Calu3 (cell line): Measurements from ENCODE around the gene MAGI1. TPM values are rescaled to one million over a fixed set of nuclear protein-coding genes. Genes with fewer than 3 reads are reported as not detected.

Experiments used
- BruUV-seq: library from RNA; stranded (reverse); fragments of 400-500 nt; replicated peaks from 2 replicates; lab custom pipeline; 2021; lab: Mats Ljungman, UMichigan
- CTCF ChIA-PET: fragments of 300-600 bp; sonication (Branson Sonifier 250); formaldehyde crosslinking; loops from one replicate; lab custom pipeline; 2022; ENCODE audit warnings: antibody characterized with exemption; lab: Charles Lee
- DNase-seq: peaks from one replicate; pipeline ENCODE4 v3.0.0; 2022
- H3K27ac Mint-ChIP-seq: one replicate; pipeline ENCODE4 v1.8.0; 2022; ENCODE audit warnings: mixed read lengths; ENCODE audit not compliant: unreplicated experiment
- H3K27me3 Mint-ChIP-seq: one replicate; pipeline ENCODE4 v1.8.0; 2022; ENCODE audit warnings: mixed read lengths; ENCODE audit not compliant: unreplicated experiment
- H3K36me3 Mint-ChIP-seq: one replicate; pipeline ENCODE4 v1.8.0; 2022; ENCODE audit warnings: mild to moderate bottlenecking, moderate library complexity, mixed read lengths; ENCODE audit not compliant: insufficient read depth, unreplicated experiment
- H3K4me1 Mint-ChIP-seq: one replicate; pipeline ENCODE4 v1.8.0; 2022; ENCODE audit warnings: mild to moderate bottlenecking, low read depth, mixed read lengths; ENCODE audit not compliant: unreplicated experiment
- H3K4me3 Mint-ChIP-seq: one replicate; pipeline ENCODE4 v1.8.0; 2022; ENCODE audit warnings: mild to moderate bottlenecking, low read depth, moderate library complexity, mixed read lengths; ENCODE audit not compliant: unreplicated experiment
- H3K9me3 Mint-ChIP-seq: one replicate; pipeline ENCODE4 v1.8.0; 2022; ENCODE audit warnings: low read depth, mixed read lengths; ENCODE audit not compliant: unreplicated experiment
- CTCF ChIP-seq: fragments of 200-600 bp; IDR thresholded peaks from one replicate; pipeline ENCODE4 v1.8.0; 2022; ENCODE audit warnings: antibody characterized with exemption; ENCODE audit not compliant: unreplicated experiment
- intact Hi-C: fragments of 100-400 bp; cut with micrococcal nuclease; formaldehyde crosslinking; loops from one replicate; pipeline ENCODE4 v1.10.0; 2022; ENCODE audit not compliant: unreplicated experiment
- total RNA-seq: library from RNA; stranded (reverse); gene quantifications from 2 replicates; pipeline ENCODE4 v1.2.3, GENCODE V29; 2022

The MAGI1 gene
- total RNA-seq, 1 experiment from 2014 or later: 76.4 TPM

GRCh38 chr3:65659396-65659795 lies 379.3 kb downstream of the MAGI1 start:
- Mint-ChIP-seq H3K27me3 (no peaks in the 10 kb centered on the region), H3K4me3 (no peak overlapping the region), H3K4me1 (no peaks in the 10 kb centered on the region), H3K27ac (no peak overlapping the region), H3K36me3 (no peaks in the 10 kb centered on the region), H3K9me3 (no peaks in the 10 kb centered on the region)
- intact Hi-C loops: no loop called here
- CTCF ChIA-PET: no interaction called here
- no TSS peak for BruUV-seq
- no peak for TF ChIP-seq CTCF
- DNase-seq: no peak

GRCh38 chr3:65658401-65658800 lies 380.3 kb downstream of the MAGI1 start:
- Mint-ChIP-seq H3K27me3 (no peaks in the 10 kb centered on the region), H3K9me3 (no peaks in the 10 kb centered on the region), H3K27ac (no peak overlapping the region), H3K4me3 (no peak overlapping the region), H3K36me3 (no peaks in the 10 kb centered on the region), H3K4me1 (no peaks in the 10 kb centered on the region)
- TF ChIP-seq CTCF: no peak
- CTCF ChIA-PET: no interaction called here
- intact Hi-C loops: no loop called here
- DNase-seq: no peak
- BruUV-seq: no TSS peak

- CTCF ChIA-PET: interaction anchor here (1.3 kb wide), 1 partner anchor 12 kb away, joined by 3 read pairs; no protein-coding TSS in a partner anchor
- no peak overlapping the region for H3K4me3 Mint-ChIP-seq
- no peak for TF ChIP-seq CTCF
- intact Hi-C loops: no loop called here
- no peaks in the 10 kb centered on the region for H3K4me1 Mint-ChIP-seq
- H3K36me3 Mint-ChIP-seq: no peaks in the 10 kb centered on the region
- H3K27me3 Mint-ChIP-seq: no peaks in the 10 kb centered on the region
- no peaks in the 10 kb centered on the region for H3K9me3 Mint-ChIP-seq
- no TSS peak for BruUV-seq
- H3K27ac Mint-ChIP-seq: no peak overlapping the region
- no peak for DNase-seq
These were observed 383.7 kb downstream of the MAGI1 start for GRCh38 chr3:65655061-65655460.

GRCh38 chr3:65653731-65654130 lies 385.0 kb downstream of the MAGI1 start:
- CTCF ChIA-PET: interaction anchor here (1.3 kb wide), 1 partner anchor 11 kb away, joined by 3 read pairs; no protein-coding TSS in a partner anchor
- intact Hi-C loops: no loop called here
- Mint-ChIP-seq H3K4me1 (no peaks in the 10 kb centered on the region), H3K4me3 (no peak overlapping the region), H3K27ac (no peak overlapping the region), H3K36me3 (no peaks in the 10 kb centered on the region), H3K9me3 (no peaks in the 10 kb centered on the region), H3K27me3 (no peaks in the 10 kb centered on the region)
- BruUV-seq: no TSS peak
- no peak for DNase-seq
- no peak for TF ChIP-seq CTCF
